Esophagus (tissue), 2 donors: Measurements from ENCODE around the gene PTGDS. TPM values are rescaled to one million over a fixed set of nuclear protein-coding genes. Genes with fewer than 3 reads are reported as not detected.

Source experiments
- H3K27ac ChIP-seq, 2 donors: one replicate each; pipeline ENCODE4 v1.5.1; 2013; ENCODE audit warnings: low read depth in 2 of 2, mild to moderate bottlenecking in 2 of 2, inconsistent platforms in 1 of 2, low read length in 1 of 2, moderate library complexity in 1 of 2
- H3K27me3 ChIP-seq, 2 donors: one replicate each; pipeline ENCODE4 v1.6.1; 2013; ENCODE audit warnings: low read length in 2 of 2, control low read depth in 1 of 2, mild to moderate bottlenecking in 1 of 2; ENCODE audit not compliant: insufficient read depth in 2 of 2, control insufficient read depth in 1 of 2
- H3K36me3 ChIP-seq, 2 donors: one replicate each; pipeline ENCODE4 v1.6.1; 2013; ENCODE audit warnings: low read length in 1 of 2; ENCODE audit not compliant: control insufficient read depth in 2 of 2, insufficient read depth in 2 of 2
- H3K4me1 ChIP-seq, 2 donors: one replicate each; pipeline ENCODE4 v1.6.1; 2013; ENCODE audit warnings: low read length in 1 of 2; ENCODE audit not compliant: control insufficient read depth in 2 of 2, insufficient read depth in 2 of 2
- H3K4me3 ChIP-seq, 2 donors: one replicate each; pipeline ENCODE4 v1.5.1; 2013; ENCODE audit warnings: low read length in 2 of 2, mild to moderate bottlenecking in 2 of 2, low read depth in 1 of 2, moderate library complexity in 1 of 2
- H3K9me3 ChIP-seq, 2 donors: one replicate each; pipeline ENCODE4 v1.6.1; 2013; ENCODE audit warnings: mild to moderate bottlenecking in 2 of 2, low read depth in 1 of 2, low read length in 1 of 2, moderate library complexity in 1 of 2; ENCODE audit not compliant: control insufficient read depth in 2 of 2, insufficient read depth in 1 of 2
- WGBS, 2 donors: extraction: QIAGEN DNeasy Blood & Tissue Kit; methylation state at CpG; one replicate each; pipeline ENCODE4 v1.1.7; 2013; 5-methylcytosine and 5-hydroxymethylcytosine counted together
- polyA plus RNA-seq, 2 donors: library from polyadenylated mRNA; stranded (reverse); fragments of 200-250 nt; gene quantifications; one replicate each; pipeline ENCODE4 v1.2.3, GENCODE V29; 2013
- donor health status: healthy with polysubstance abuse.
- donor health status: Bipolar disorder and iron deficiency.

The PTGDS gene
- polyA plus RNA-seq, 2 donors: 18.4 to 42.3 TPM

DNA sequence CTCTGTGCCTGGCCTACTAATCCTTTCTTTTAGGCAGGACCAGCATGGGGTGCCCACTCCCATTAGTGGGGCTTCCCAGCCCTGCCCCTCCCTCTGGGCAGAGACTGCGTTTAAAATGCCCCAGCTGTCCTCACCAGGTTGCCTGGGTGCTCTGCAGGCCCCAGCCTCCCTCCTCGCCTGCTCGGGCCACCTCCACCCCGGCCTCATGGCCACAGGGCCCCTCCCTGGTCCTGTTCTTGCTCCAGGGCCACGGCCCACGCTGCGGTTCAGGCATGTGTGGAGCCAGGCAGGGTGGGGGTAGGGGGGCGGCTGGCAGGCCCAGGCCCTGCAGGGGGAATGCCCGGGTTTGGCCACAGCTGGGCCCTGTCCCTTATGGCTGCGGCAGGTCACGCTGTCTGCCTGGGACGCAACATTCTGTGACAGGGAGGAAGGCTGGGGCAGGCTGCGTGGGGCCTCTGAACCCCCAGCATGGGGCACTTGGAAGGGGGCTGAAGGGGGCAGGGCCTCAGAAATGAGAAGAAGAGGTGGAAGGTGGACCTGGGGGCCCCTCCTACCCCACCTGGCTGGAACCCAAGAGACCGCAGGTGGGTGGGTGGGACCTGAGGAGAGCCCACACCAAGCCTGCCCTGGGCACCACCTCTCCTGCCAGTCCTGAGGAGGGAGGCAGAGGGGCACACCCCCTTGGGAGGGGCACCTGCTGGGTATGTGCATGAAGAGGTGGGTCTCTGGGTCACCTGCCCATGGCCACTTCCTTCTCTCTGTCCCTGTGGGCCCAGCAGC lies 25.6 kb upstream of the PTGDS start, which contains the start of gene LCN12:
LCN12 (plus strand) TSS at position 733 of the 780 bp plus-strand sequence. CDS start 55 bp downstream, outside the sequence.
- no peaks in the 10 kb centered on the region for H3K27me3 ChIP-seq
- no peaks in the 10 kb centered on the region for H3K36me3 ChIP-seq
- H3K4me1 ChIP-seq: peaks cover 3 to 7% of the 10 kb centered on the region in 2 donors
- no peaks in the 10 kb centered on the region for H3K9me3 ChIP-seq
- WGBS, 2 donors: 82% methylated on average over 14 of the region's 14 CpGs
- H3K4me3 ChIP-seq: no peak within 1 kb of the TSS
- H3K27ac ChIP-seq: no peak within 1 kb of the TSS

DNA sequence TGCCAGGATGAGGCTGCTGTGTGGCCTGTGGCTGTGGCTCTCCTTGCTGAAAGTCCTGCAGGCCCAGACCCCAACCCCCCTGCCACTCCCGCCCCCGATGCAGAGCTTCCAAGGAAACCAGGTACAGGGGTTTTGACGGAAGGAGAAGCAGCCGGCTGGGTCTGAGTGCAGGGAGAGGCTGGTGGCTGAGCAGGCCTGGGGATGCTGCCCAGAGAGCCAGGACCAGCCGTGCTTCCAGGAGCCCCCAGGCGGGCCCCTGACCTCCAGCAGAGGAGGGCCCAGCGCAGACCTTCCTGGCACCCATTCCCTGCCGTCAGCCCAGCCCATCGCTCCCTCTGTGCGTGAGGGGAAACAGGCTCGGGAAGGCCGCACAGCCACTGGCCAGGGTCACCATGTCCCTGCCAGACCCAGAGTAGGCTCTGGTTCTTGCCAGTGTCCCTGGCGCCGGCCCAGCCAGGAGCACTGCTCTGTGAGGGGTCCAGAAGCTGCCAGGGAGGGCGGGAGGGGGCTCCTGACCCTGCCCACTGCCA lies 24.9 kb upstream of the PTGDS start:
- no peaks in the 10 kb centered on the region for H3K9me3 ChIP-seq
- H3K27ac ChIP-seq: no peak overlapping the region
- H3K4me3 ChIP-seq: no peak overlapping the region
- no peaks in the 10 kb centered on the region for H3K27me3 ChIP-seq
- WGBS, 2 donors: 67 to 80% methylated on average over 14 to 15 of the region's 15 CpGs
- H3K36me3 ChIP-seq: no peaks in the 10 kb centered on the region
- peaks cover 3 to 7% of the 10 kb centered on the region in 2 donors for H3K4me1 ChIP-seq

DNA sequence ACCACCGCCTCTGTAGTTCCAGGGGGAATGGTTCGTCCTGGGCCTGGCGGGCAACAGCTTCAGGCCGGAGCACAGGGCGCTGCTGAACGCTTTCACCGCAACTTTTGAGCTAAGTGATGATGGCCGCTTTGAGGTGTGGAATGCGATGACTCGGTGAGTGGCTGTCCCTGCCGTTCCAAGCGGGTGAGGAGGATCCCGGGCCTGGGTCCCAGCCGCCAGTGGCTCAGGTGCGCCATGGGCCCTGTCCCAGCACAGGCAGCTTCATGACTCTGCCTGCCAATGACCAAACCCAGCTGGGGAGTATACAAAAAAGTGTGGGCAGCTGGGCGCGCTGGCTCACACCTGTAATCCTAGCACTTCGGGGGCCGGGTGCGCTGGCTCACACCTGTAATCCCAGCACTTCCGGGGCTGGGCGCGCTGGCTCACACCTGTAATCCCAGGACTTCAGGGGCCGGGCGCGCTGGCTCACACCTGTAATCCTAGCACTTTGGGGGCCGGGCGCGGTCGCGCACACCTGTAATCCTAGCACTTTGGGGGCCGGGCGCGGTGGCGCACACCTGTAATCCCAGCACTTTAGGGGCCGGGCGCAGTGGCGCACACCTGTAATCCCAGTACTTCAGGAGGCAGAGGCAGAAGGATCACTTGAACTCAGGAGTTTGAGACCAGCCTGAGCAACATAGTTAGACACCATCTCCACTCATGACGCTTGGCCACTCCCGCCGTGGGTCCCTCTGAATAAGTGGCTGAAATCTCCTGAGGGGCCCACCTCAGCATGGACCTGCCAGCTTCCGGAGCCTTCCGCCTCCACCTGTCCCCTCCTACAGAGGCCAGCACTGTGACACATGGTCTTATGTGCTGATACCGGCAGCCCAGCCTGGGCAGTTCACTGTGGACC lies 24.2 kb upstream of the PTGDS start:
- no peaks in the 10 kb centered on the region for H3K9me3 ChIP-seq
- 88 to 91% methylated on average over 44 of the region's 44 CpGs for WGBS, 2 donors
- no peak overlapping the region for H3K4me3 ChIP-seq
- H3K27me3 ChIP-seq: no peaks in the 10 kb centered on the region
- no peaks in the 10 kb centered on the region for H3K36me3 ChIP-seq
- H3K27ac ChIP-seq: no peak overlapping the region
- peaks cover 3 to 5% of the 10 kb centered on the region in 2 donors for H3K4me1 ChIP-seq

DNA sequence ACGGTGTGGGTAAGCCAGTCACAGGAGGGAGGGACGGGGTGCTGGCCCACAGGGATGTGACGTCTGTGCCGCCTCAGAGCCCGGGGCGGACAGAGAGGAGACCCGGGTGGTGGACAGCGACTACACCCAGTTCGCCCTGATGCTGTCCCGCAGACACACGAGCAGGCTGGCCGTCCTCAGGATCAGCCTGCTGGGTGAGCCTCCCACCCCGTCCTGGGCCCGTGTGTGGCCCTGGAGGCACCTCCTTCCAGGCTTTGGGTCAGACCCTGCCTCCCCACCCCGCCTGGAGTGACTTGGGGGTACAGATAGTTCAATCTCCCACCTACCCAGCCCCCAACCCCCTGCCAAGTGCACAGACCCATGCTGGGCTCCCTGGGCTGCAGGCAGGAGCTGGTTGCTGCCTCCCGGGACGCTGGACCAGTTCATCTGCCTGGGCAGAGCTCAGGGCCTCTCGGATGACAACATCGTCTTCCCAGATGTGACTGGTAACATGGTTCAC lies 23.5 kb upstream of the PTGDS start:
- WGBS, 2 donors: 79 to 84% methylated on average over 18 to 19 of the region's 19 CpGs
- Histone ChIP-seq H3K27me3 (no peaks in the 10 kb centered on the region), H3K27ac (no peak overlapping the region), H3K4me1 (peaks cover 3 to 5% of the 10 kb centered on the region in 2 donors), H3K36me3 (no peaks in the 10 kb centered on the region), H3K4me3 (no peak overlapping the region), H3K9me3 (no peaks in the 10 kb centered on the region)

DNA sequence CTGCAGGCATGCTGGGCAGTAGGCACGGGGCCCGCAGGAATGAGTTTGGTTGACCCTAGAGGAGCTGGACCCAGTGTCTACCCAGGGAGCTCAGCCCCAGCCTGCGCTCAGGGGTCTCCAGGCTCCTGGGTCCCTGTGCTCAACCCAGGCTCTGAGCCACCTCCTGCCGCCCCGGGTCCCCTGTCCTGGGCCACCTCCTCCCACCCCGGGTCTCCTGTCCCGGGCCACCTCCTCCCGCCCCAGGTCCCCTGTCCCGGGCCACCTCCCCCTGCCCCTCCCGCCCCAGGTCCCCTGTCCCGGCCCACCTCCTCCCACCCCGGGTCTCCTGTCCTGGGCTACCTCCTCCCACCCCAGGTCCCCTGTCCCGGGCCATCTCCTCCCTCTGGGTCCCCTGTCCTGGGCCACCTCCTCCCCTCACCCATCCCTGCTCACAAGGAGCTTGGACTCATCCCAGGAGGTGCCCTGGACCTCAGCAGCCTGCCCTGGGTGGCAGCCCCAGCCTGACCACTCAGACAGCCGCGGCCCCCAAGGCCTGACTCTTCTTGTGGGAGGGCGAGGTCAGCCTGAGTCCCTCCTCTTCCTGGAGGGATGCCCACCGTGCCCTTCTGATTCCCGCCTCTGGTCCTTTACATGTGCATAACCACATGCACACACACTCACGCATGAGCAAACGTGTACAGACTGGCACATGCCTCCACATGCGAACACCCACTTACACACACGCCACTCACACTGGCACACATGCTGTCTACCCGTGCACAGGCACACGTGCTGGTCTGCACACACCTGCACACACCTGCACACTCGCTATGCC lies 22.8 kb upstream of the PTGDS start:
- Histone ChIP-seq H3K4me3 (no peak overlapping the region), H3K27me3 (no peaks in the 10 kb centered on the region), H3K4me1 (peaks cover 0 to 5% of the 10 kb centered on the region in 2 donors), H3K27ac (no peak overlapping the region), H3K9me3 (no peaks in the 10 kb centered on the region), H3K36me3 (no peaks in the 10 kb centered on the region)
- 81 to 87% methylated on average over 25 of the region's 25 CpGs for WGBS, 2 donors

DNA sequence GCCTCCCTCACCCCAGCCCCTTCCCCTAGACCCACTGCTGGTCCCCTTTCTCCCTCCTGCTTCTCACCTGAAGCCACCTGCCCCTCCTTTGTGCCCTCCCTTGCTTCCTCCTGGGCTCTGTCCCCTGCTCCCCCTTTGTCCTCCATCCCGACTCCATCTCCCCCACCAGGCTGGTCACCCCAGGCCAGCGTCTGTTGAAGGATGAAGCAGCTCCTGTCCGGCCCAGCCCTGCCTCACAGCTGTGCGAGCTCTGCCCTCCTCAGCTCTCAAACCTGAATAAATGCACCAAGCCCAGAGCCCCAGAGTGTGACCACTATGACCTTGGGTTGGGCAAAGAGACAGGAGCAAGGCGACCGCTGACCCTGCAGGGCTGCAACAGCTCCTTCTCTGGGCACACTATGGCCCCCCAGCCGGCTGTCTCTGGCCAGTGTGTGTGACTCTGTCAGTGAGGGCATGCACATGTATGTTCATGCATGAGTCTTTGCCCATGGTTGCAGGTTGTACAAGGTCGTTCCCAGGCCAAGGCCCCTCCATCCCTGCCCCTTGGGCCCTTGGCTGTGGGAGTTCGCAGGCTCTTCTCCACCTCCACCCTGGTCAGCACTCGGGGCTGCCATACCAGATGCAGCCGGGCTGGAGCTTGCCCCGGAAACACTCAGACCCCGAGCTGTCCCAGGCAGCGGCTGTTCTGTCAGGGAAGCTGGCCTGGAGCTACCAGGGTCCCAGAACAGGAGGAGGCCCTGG lies 21.9 kb upstream of the PTGDS start:
- Histone ChIP-seq H3K27me3 (no peaks in the 10 kb centered on the region), H3K4me3 (no peak overlapping the region), H3K27ac (no peak overlapping the region), H3K9me3 (no peaks in the 10 kb centered on the region), H3K36me3 (no peaks in the 10 kb centered on the region), H3K4me1 (peaks cover 0 to 1% of the 10 kb centered on the region in 2 donors)
- 86 to 88% methylated on average over 14 of the region's 14 CpGs for WGBS, 2 donors

DNA sequence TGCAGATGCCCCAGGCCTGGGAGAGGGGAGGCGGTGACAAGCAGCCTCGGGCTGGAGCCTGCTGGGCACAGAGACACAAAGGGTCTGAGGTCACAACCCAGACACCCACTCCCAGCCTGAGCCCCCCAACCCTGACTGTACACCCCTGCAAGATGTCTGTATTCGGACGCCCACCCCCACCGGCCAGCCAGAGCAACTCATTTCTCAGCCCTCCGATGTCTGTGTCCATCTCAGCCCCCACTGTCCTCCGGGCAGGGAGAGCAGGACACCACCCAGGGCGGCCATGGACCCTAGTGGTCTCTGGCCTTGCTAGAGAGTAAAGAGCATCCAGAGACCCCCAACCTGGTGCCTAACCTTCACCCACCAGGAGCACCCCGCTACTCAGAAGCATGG lies 21.4 kb upstream of the PTGDS start:
- WGBS, 2 donors: 89 to 91% methylated on average over 8 to 9 of the region's 9 CpGs

DNA sequence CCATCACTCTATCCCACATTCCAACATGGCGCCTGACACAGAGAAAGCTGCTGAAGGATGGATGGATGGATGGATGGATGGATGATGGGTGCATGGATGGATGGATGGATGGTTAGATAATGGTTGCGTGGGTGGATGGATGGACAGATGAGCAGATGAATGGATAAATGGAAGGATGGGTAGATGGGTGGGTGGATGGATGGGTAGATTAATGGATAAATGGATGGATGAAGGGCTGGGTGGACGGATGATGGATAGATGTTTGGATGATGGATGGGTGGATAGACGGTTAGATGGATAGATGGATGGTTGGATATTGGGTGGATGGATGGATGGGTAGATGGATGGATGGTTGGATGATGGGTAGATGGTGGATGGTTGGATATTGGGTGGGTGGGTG lies 20.7 kb upstream of the PTGDS start:
- Histone ChIP-seq H3K27ac (no peak overlapping the region), H3K36me3 (no peaks in the 10 kb centered on the region), H3K4me3 (no peak overlapping the region), H3K4me1 (peaks cover 4 to 7% of the 10 kb centered on the region in 2 donors), H3K27me3 (no peaks in the 10 kb centered on the region), H3K9me3 (no peaks in the 10 kb centered on the region)
- WGBS, 2 donors: 97 to 99% methylated on average over 4 of the region's 4 CpGs

More for the DNA sequence above, 21.4 kb upstream of the PTGDS start:
- Histone ChIP-seq H3K27ac (no peak overlapping the region), H3K4me1 (peaks cover under 1% of the 10 kb centered on the region in 2 donors), H3K4me3 (no peak overlapping the region), H3K36me3 (no peaks in the 10 kb centered on the region), H3K9me3 (no peaks in the 10 kb centered on the region), H3K27me3 (no peaks in the 10 kb centered on the region)
